Suprapubic skin (tissue), 4 donors: ENCODE results near the gene CTRL. TPM values are rescaled to one million over a fixed set of nuclear protein-coding genes. Genes with fewer than 3 reads are reported as not detected.

Source experiments
- DNase-seq, 2 donors: peaks; one replicate each; pipeline ENCODE4 v3.0.0-alpha.2; 2019; ENCODE audit warnings: low spot score in 2 of 2
- H3K27ac ChIP-seq: fragments of 200-600 bp; sonication (generic); one replicate; pipeline ENCODE4 v1.5.1; 2019
- H3K27me3 ChIP-seq: fragments of 200-600 bp; sonication (generic); one replicate; pipeline ENCODE4 v1.5.1; 2019
- H3K36me3 ChIP-seq: fragments of 200-600 bp; sonication (generic); one replicate; pipeline ENCODE4 v1.5.1; 2019
- H3K4me1 ChIP-seq: fragments of 200-600 bp; sonication (generic); one replicate; pipeline ENCODE4 v1.5.1; 2019
- H3K4me3 ChIP-seq: fragments of 200-600 bp; sonication (generic); one replicate; pipeline ENCODE4 v1.5.1; 2019; ENCODE audit warnings: mild to moderate bottlenecking
- H3K9me3 ChIP-seq: fragments of 200-600 bp; sonication (generic); one replicate; pipeline ENCODE4 v1.5.1; 2019
- CTCF ChIP-seq, 2 donors: fragments of 200-600 bp in 1 of 2; fragments of 450-650 bp in 1 of 2; sonication (generic) in 1 of 2; IDR thresholded peaks; one replicate each; pipeline ENCODE4 v1.5.1; 2016 to 2019; ENCODE audit warnings: antibody characterized with exemption in 2 of 2, mild to moderate bottlenecking in 1 of 2, moderate library complexity in 1 of 2
- EP300 ChIP-seq: sonication (generic); formaldehyde crosslinking; IDR thresholded peaks from one replicate; pipeline ENCODE4 v1.6.1; 2017; ENCODE audit warnings: antibody characterized with exemption
- POLR2A ChIP-seq, 2 donors: fragments of 450-650 bp; IDR thresholded peaks; one replicate each; pipeline ENCODE4 v1.6.1; 2017; ENCODE audit warnings: antibody characterized with exemption in 2 of 2, mild to moderate bottlenecking in 2 of 2, moderate library complexity in 2 of 2
- POLR2AphosphoS5 ChIP-seq, 3 donors: sonication (generic); formaldehyde crosslinking; IDR thresholded peaks; one replicate each; pipeline ENCODE4 v1.6.1; 2017; ENCODE audit warnings: antibody characterized with exemption in 3 of 3
- WGBS: methylation state at CpG from one replicate; pipeline ENCODE4 v1.1.5; 2018; 5-methylcytosine and 5-hydroxymethylcytosine counted together
- total RNA-seq, 4 donors: library from RNA; depleted of rRNA; stranded (reverse); fragments of >200 nt; gene quantifications; one replicate each; pipeline ENCODE4 v1.1.0, GENCODE V29; 2016

CTRL gene
- total RNA-seq, 4 donors from 2014 or later: 0.55 to 2.7 (median 1.8) TPM

DNA sequence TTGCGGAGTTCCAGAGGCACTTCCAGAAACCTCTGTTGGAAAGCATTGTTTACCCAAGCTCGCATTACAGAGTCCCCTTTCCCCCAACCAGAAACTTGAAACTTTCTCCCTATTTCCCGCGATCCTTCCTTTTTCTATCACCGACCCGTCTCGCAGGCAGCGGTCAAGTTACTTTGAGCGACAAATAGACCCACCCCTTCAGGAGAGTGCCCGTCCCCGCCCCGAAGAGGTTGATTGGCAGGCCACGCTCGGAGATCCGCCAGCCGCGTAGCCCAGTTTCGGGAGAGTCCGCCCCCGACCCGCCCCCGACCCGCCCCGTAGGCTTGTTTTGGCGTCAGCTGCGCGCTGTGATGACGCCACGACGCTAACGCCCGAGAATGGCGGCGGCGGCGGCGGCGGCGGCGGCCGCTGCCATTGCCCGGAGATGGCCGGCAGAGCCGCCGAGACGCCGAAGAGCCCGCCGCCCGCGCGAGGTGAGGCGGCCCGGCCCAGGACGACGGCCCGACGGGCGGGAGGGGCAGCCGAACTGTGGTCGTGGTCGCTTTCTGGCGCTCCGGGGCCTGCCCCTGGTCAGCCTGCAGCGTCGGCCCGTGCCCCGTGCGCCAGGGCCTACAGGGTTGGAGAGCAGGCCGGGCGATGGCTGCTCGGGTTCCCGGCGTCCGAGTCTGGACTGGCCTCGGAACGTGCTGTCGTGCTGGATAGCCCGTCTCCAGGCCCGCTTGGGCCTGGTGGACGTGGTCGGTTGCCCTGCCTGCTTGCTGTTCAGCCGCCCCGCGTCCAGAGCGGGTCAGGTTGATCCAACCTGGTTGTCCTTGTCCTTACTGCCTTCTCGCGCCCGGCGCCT, 38.5 kb downstream of the CTRL start, which contains the start of gene PSKH1:
Gene PSKH1, plus strand, starts transcription at position 356 of the 844 bp plus-strand sequence. CDS start 15,496 bp downstream, outside the sequence.
- 1% methylated on average over 30 of the region's 90 CpGs for WGBS
- DNase-seq: peak; percentile 98
- Histone ChIP-seq H3K4me1 (peaks cover 40% of the 10 kb centered on the region), H3K36me3 (no peaks in the 10 kb centered on the region), H3K9me3 (no peaks in the 10 kb centered on the region), H3K27ac (peak within 1 kb of the TSS; percentile 93), H3K4me3 (peak within 1 kb of the TSS; percentile 77), H3K27me3 (no peaks in the 10 kb centered on the region)
- TF ChIP-seq POLR2A (IDR thresholded peaks at IDR 0.05) (peak; percentile 42 to 91), EP300 (no peak)

- no peak overlapping the region for H3K27ac ChIP-seq
- H3K36me3 ChIP-seq: no peaks in the 10 kb centered on the region
- no peaks in the 10 kb centered on the region for H3K27me3 ChIP-seq
- DNase-seq: no peak
- H3K4me1 ChIP-seq: peaks cover 32% of the 10 kb centered on the region
- peak overlapping the region; percentile 77 for H3K4me3 ChIP-seq
- no peak for TF ChIP-seq POLR2A (IDR thresholded peaks at IDR 0.05)
- TF ChIP-seq CTCF (IDR thresholded peaks at IDR 0.05): no peak
- no peak for TF ChIP-seq POLR2AphosphoS5 (IDR thresholded peaks at IDR 0.05)
- TF ChIP-seq EP300: no peak
- 59% methylated on average over 5 of the region's 5 CpGs for WGBS
- H3K9me3 ChIP-seq: no peaks in the 10 kb centered on the region
Observed at GRCh38 chr16:67892375-67892774, 39.3 kb downstream of the CTRL start.

DNA sequence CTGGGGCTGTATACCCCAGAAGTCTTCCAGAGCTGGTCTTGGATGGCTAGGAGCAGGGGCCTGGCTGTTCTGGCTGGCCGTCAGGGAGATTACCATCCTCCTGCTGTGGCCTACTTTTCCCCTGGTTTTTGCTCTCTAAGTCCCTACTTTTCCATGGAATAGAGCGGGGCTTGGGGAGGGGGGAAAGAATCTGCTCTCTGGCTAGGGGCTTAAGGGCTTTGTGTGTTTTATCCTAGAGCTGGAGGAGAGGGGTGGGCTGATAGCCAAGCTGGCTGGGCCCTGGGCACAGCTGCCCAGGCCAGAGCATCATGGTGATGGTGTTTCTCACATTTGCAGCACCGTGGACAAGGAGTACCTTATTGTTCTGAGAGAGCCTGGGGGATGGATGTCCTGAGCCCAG, 43.3 kb downstream of the CTRL start:
- 100% methylated on average over 3 of the region's 3 CpGs for WGBS
- Histone ChIP-seq H3K9me3 (no peaks in the 10 kb centered on the region), H3K27ac (no peak overlapping the region), H3K27me3 (no peaks in the 10 kb centered on the region), H3K4me3 (no peak overlapping the region), H3K4me1 (peaks cover 23% of the 10 kb centered on the region), H3K36me3 (peaks cover 25% of the 10 kb centered on the region)
- DNase-seq: no peak
- TF ChIP-seq CTCF (IDR thresholded peaks at IDR 0.05): no peak
- TF ChIP-seq POLR2AphosphoS5 (IDR thresholded peaks at IDR 0.05): no peak
- no peak for TF ChIP-seq EP300
- no peak for TF ChIP-seq POLR2A (IDR thresholded peaks at IDR 0.05)

DNA sequence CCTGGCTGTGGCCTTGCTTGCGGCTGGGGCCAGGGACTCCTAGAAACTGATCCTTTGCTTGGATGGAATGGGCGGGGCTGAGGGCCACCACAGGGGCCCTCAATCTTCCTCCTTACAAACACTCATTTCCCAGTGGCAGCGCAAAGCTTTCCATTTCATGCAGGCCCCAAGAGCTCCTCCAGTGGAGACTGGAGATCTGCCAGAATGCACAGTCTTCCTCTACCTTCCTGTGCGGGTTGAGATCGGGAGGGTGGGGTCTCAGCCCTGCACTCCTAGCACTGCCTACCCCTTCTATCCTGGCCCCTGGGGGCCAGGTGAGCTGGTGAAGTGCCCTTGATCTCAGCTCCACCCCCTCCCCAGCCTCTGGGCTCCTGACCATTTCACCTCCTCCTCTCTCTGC, 45.3 kb downstream of the CTRL start:
- TF ChIP-seq POLR2AphosphoS5 (IDR thresholded peaks at IDR 0.05) (no peak), CTCF (IDR thresholded peaks at IDR 0.05) (no peak), EP300 (no peak), POLR2A (IDR thresholded peaks at IDR 0.05) (no peak)
- Histone ChIP-seq H3K27ac (no peak overlapping the region), H3K4me3 (no peak overlapping the region), H3K9me3 (no peaks in the 10 kb centered on the region), H3K27me3 (no peaks in the 10 kb centered on the region), H3K4me1 (peaks cover 16% of the 10 kb centered on the region), H3K36me3 (peaks cover 44% of the 10 kb centered on the region)
- DNase-seq: no peak
- WGBS: 92% methylated on average over 5 of the region's 5 CpGs

DNA sequence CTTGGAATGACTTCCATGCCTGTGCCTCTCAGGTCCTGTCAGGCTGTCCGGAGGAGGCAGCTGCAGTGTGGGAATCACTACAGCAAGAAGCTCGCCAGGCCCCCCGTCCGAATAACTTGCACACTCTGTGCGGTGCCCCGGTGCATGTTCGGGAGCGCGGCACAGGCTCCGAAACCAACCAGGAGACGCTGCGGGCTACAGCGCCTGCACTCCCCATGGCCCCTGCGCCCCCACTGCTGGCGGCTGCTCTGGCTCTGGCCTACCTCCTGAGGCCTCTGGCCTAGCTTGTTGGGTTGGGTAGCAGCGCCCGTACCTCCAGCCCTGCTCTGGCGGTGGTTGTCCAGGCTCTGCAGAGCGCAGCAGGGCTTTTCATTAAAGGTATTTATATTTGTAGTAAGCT, 45.7 kb downstream of the CTRL start:
- Histone ChIP-seq H3K36me3 (peaks cover 48% of the 10 kb centered on the region), H3K4me3 (no peak overlapping the region), H3K27me3 (no peaks in the 10 kb centered on the region), H3K9me3 (no peaks in the 10 kb centered on the region), H3K27ac (no peak overlapping the region), H3K4me1 (peaks cover 16% of the 10 kb centered on the region)
- no peak for TF ChIP-seq POLR2A (IDR thresholded peaks at IDR 0.05)
- TF ChIP-seq EP300: no peak
- no peak for TF ChIP-seq CTCF (IDR thresholded peaks at IDR 0.05)
- TF ChIP-seq POLR2AphosphoS5 (IDR thresholded peaks at IDR 0.05): no peak
- DNase-seq: no peak
- 98% methylated on average over 13 of the region's 19 CpGs for WGBS
